HepG2 (cell line): ENCODE results near the gene CAMTA2. TPM values are rescaled to one million over a fixed set of nuclear protein-coding genes. Genes with fewer than 3 reads are reported as not detected.

ENCODE experiments used
- ARID2 ChIP-seq: sonication (generic); formaldehyde crosslinking; IDR thresholded peaks from 2 replicates; pipeline ENCODE4 v1.8.1; 2022; ENCODE audit warnings: mild to moderate bottlenecking, missing genetic modification reagents, borderline replicate concordance
- ASH2L ChIP-seq: fragments of 300-600, 200-600 bp; sonication (generic); IDR thresholded peaks from 2 replicates; pipeline ENCODE4 v1.7.0; 2017; ENCODE audit warnings: low read depth, mild to moderate bottlenecking, moderate library complexity, mixed read lengths, low read length; ENCODE audit not compliant: insufficient read length
- DR1 ChIP-seq: sonication (generic); formaldehyde crosslinking; IDR thresholded peaks from 2 replicates; pipeline ENCODE4 v1.8.0; 2021; ENCODE audit warnings: mild to moderate bottlenecking, missing genetic modification reagents, inconsistent platforms
- FOXP1 ChIP-seq, 2 experiments: fragments of 450-650 bp in 1 of 2; IDR thresholded peaks; 2 replicates each; pipeline ENCODE4 v1.6.1; 2017 to 2018; ENCODE audit warnings: antibody characterized with exemption in 1 of 2
- GZF1 ChIP-seq: sonication (generic); formaldehyde crosslinking; IDR thresholded peaks from 2 replicates; pipeline ENCODE4 v1.5.1; 2020; ENCODE audit warnings: mild to moderate bottlenecking, missing genetic modification reagents
- HMG20B ChIP-seq: conservative IDR thresholded peaks from 2 replicates; pipeline ENCODE4 v1.6.1; 2016; ENCODE audit warnings: missing genetic modification reagents, missing compliant biosample characterization
- KLF15 ChIP-seq: sonication (generic); formaldehyde crosslinking; IDR thresholded peaks from 2 replicates; pipeline ENCODE4 v1.8.1; 2023; ENCODE audit warnings: borderline replicate concordance, mild to moderate bottlenecking, inconsistent platforms, missing genetic modification reagents, mixed read lengths
- MXD4 ChIP-seq: IDR thresholded peaks from 2 replicates; pipeline ENCODE4 v1.6.1; 2016; ENCODE audit warnings: mild to moderate bottlenecking, missing biosample characterization, missing genetic modification reagents
- NFE2L2 ChIP-seq: fragments of 150-350 bp; IDR thresholded peaks from 2 replicates; pipeline ENCODE4 v1.6.1; 2014; ENCODE audit warnings: low read length
- NFIC ChIP-seq: IDR thresholded peaks from 2 replicates; pipeline ENCODE4 v1.6.1; 2012; ENCODE audit warnings: mild to moderate bottlenecking, low read length, inconsistent platforms
- NR2F2 ChIP-seq: IDR thresholded peaks from 2 replicates; pipeline ENCODE4 v1.6.1; 2012; ENCODE audit warnings: low read depth, inconsistent platforms, borderline replicate concordance
- PHF20 ChIP-seq: sonication (generic); formaldehyde crosslinking; IDR thresholded peaks from 2 replicates; pipeline ENCODE4 v1.5.0; 2020; ENCODE audit warnings: mild to moderate bottlenecking, missing genetic modification reagents
- STAT6 ChIP-seq: sonication (generic); formaldehyde crosslinking; IDR thresholded peaks from 2 replicates; pipeline ENCODE4 v1.4.0; 2020; ENCODE audit warnings: missing genetic modification reagents, mild to moderate bottlenecking, borderline replicate concordance
- TERF1 ChIP-seq: sonication (generic); formaldehyde crosslinking; IDR thresholded peaks from 2 replicates; pipeline ENCODE4 v1.8.0; 2022; ENCODE audit warnings: mild to moderate bottlenecking, missing genetic modification reagents, moderate library complexity
- TFDP1 ChIP-seq: IDR thresholded peaks from 2 replicates; pipeline ENCODE4 v1.6.1; 2016; ENCODE audit warnings: missing compliant biosample characterization, missing genetic modification reagents, borderline replicate concordance
- THAP11 ChIP-seq: IDR thresholded peaks from 2 replicates; pipeline ENCODE4 v1.6.1; 2016; ENCODE audit warnings: missing biosample characterization, missing genetic modification reagents
- TIGD3 ChIP-seq: sonication (generic); formaldehyde crosslinking; IDR thresholded peaks from 2 replicates; pipeline ENCODE4 v1.5.1; 2020; ENCODE audit warnings: mild to moderate bottlenecking, missing genetic modification reagents, borderline replicate concordance
- TOPORS ChIP-seq: sonication (generic); formaldehyde crosslinking; IDR thresholded peaks from 2 replicates; pipeline ENCODE4 v1.8.0; 2023; ENCODE audit warnings: mild to moderate bottlenecking, missing genetic modification reagents
- ZC3H13 ChIP-seq: sonication (generic); formaldehyde crosslinking; IDR thresholded peaks from 2 replicates; pipeline ENCODE4 v1.8.1; 2023; ENCODE audit warnings: mild to moderate bottlenecking, missing genetic modification reagents, moderate library complexity
- ZNF138 ChIP-seq: sonication (generic); formaldehyde crosslinking; IDR thresholded peaks from 2 replicates; pipeline ENCODE4 v1.5.0; 2020; ENCODE audit warnings: mild to moderate bottlenecking, low read depth, missing genetic modification reagents
- ZNF441 ChIP-seq: sonication (generic); formaldehyde crosslinking; IDR thresholded peaks from 2 replicates; pipeline ENCODE4 v1.7.0; 2021; ENCODE audit warnings: missing genetic modification reagents, borderline replicate concordance
- ZNF605 ChIP-seq: sonication (generic); formaldehyde crosslinking; IDR thresholded peaks from 2 replicates; pipeline ENCODE4 v1.8.0; 2022; ENCODE audit warnings: mild to moderate bottlenecking, missing genetic modification reagents
- ZNF776 ChIP-seq: sonication (generic); formaldehyde crosslinking; IDR thresholded peaks from 2 replicates; pipeline ENCODE4 v1.4.0; 2020; ENCODE audit warnings: mild to moderate bottlenecking, missing genetic modification reagents
- ZNF883 ChIP-seq: sonication (generic); formaldehyde crosslinking; IDR thresholded peaks from 2 replicates; pipeline ENCODE4 v1.5.1; 2020; ENCODE audit warnings: mild to moderate bottlenecking, missing genetic modification reagents; ENCODE audit errors: not compliant biosample characterization
- polyA plus RNA-seq, 8 experiments: library from polyadenylated mRNA; depleted of rRNA in 3 of 8; stranded (reverse) in 7 of 8; unstranded in 1 of 8; fragments of >200 nt; fragmentation: Illumina TruSeq in 4 of 8; extraction: Trizol in 4 of 8; gene quantifications; 2 replicates each; pipeline versions ENCODE4 v1.2.1 to v1.2.3, GENCODE V29; 2011 to 2016; ENCODE audit warnings: low read depth in 4 of 8, missing spikeins in 1 of 8, mixed read lengths in 1 of 8; ENCODE audit not compliant: insufficient read depth in 1 of 8
- total RNA-seq, 5 experiments: library from RNA; depleted of rRNA; stranded (reverse); fragments of >200 nt; fragmentation: Illumina TruSeq; extraction: Trizol; gene quantifications; 2 replicates each; pipeline ENCODE4 v1.2.3, GENCODE V29; 2016; ENCODE audit warnings: low read depth in 1 of 5

The CAMTA2 gene
- total and polyA plus RNA-seq, 2 of the 13 experiments (the other 11 are each of a cell fraction or from before 2014, with no cell fraction given), result 4.1 to 7.1 TPM

- TF ChIP-seq STAT6 (CRISPR knock-in tag), result peak; percentile 15; the same call in 1 of the 2 replicates
- no peak for TF ChIP-seq TOPORS (CRISPR knock-in tag)
- TF ChIP-seq ZNF138 (CRISPR knock-in tag), result 0 out of 2 replicates have a peak, but pooled peaks have one; percentile 24
- TF ChIP-seq FOXP1 (IDR thresholded peaks at IDR 0.05), result no peak
- no peak for TF ChIP-seq FOXP1 (CRISPR knock-in tag; IDR thresholded peaks at IDR 0.05)
- no peak; the same call in 1 of the 2 replicates for TF ChIP-seq HMG20B (CRISPR knock-in tag)
- TF ChIP-seq MXD4, result no peak; the same call in 1 of the 2 replicates
- no peak for TF ChIP-seq NR2F2
- TF ChIP-seq GZF1, result peak; percentile 67
- TF ChIP-seq PHF20 (CRISPR knock-in tag), result peak; percentile 31
- no peak for TF ChIP-seq NFE2L2
- peak; percentile 74; the same call in 1 of the 2 replicates for TF ChIP-seq TIGD3 (CRISPR knock-in tag)
- TF ChIP-seq THAP11, result peak; percentile 75; the same call in 1 of the 2 replicates
- no peak for TF ChIP-seq ASH2L
- TF ChIP-seq TFDP1 (CRISPR knock-in tag), result peak; percentile 57; the same call in 1 of the 2 replicates
- no peak for TF ChIP-seq ARID2 (CRISPR knock-in tag)
- TF ChIP-seq ZC3H13, result no peak
- peak; percentile 86; the same call in 1 of the 2 replicates for TF ChIP-seq ZNF605
- peak; percentile 37 for TF ChIP-seq ZNF883 (CRISPR knock-in tag)
- TF ChIP-seq NFIC, result no peak
- TF ChIP-seq ZNF776 (CRISPR knock-in tag), result no peak
- TF ChIP-seq ZNF441 (CRISPR knock-in tag), result 0 out of 2 replicates have a peak, but pooled peaks have one; percentile 10
- TF ChIP-seq DR1, result peak; percentile 46; the same call in 1 of the 2 replicates
- TF ChIP-seq KLF15, result no peak
- no peak for TF ChIP-seq TERF1
These were observed 20.5 kb downstream of the CAMTA2 start (continued) for GRCh38 chr17:4966844-4967538.
